Measurements from ENCODE around the gene POM121C.
"Not testable (repeated sequence)": the region's sequence is repeated elsewhere in the genome, so short reads cannot be mapped to it uniquely, and the experiment has no call there.

POM121C gene

DNA sequence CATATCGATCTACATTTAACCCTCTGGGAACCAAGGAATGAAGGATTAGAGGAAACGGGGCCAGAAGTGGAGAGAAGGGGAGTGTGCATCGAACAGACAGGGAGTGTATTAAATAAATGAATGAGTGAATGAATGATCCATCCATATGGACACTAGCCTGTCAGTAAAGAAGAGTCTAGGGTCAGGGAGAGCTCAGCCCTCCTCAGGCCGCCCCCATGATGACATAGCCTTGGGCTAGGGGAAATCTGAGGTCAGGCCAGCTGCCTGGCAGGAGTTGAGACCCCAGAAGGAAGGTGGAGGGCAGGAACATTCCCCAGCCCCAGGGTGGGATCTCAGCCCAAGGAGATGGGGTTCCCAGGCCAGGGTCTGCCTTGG, 112.0 kb downstream of the POM121C start:
- H3K36me3 Mint-ChIP-seq, H3K4me3 Mint-ChIP-seq, H3K27me3 Mint-ChIP-seq, H3K4me1 Mint-ChIP-seq, DNase-seq, H3K27ac Mint-ChIP-seq, CTCF ChIA-PET, H3K9me3 Mint-ChIP-seq: not testable (repeated sequence)

DNA sequence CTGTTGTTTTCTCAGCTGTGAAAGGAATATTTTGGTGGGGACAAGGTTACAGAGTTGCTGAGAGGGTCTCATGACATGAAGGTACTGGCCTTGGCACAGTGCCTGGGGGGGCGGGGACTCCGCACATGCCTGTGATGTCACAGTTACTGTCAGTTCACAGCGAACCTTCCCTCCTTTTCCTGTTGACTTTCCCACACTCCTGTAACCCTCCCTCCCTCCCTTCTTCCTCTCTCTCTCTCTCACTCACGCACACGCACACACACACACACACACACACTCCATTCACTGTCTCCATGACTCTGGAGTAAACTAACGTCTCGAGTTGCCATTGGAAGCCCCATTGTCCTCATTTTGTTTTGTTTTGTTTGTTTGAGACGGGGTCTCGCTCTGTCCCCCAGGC, 118.8 kb downstream of the POM121C start:
- CTCF ChIA-PET, H3K4me1 Mint-ChIP-seq, H3K27me3 Mint-ChIP-seq, H3K27ac Mint-ChIP-seq, H3K4me3 Mint-ChIP-seq, H3K36me3 Mint-ChIP-seq, DNase-seq, H3K9me3 Mint-ChIP-seq: not testable (repeated sequence)
